HEK293 (cell line): Measurements from ENCODE around the gene ZNF408.

Source experiments
- REST ChIP-seq: fragments of 450-650 bp; formaldehyde crosslinking; IDR thresholded peaks from 2 replicates; pipeline ENCODE4 v1.5.1; 2016; ENCODE audit warnings: missing biosample characterization, missing genetic modification characterization
- ZNF214 ChIP-seq: fragments of 450-650 bp; formaldehyde crosslinking; IDR thresholded peaks from 2 replicates; pipeline ENCODE4 v1.5.1; 2017; ENCODE audit warnings: missing biosample characterization, mild to moderate bottlenecking, missing genetic modification characterization, borderline replicate concordance
- ZNF623 ChIP-seq: fragments of 450-650 bp; formaldehyde crosslinking; IDR thresholded peaks from 2 replicates; pipeline ENCODE4 v1.5.1; 2016; ENCODE audit warnings: missing biosample characterization, missing genetic modification characterization
- ZNF843 ChIP-seq: fragments of 450-650 bp; formaldehyde crosslinking; IDR thresholded peaks from 2 replicates; pipeline ENCODE4 v1.5.1; 2016; ENCODE audit warnings: missing biosample characterization, missing genetic modification characterization
- TF ChIP-seq, protein P1 (sequence below): fragments of 450-650 bp; formaldehyde crosslinking; IDR thresholded peaks from 2 replicates; pipeline ENCODE4 v1.5.1; 2016; ENCODE audit warnings: missing biosample characterization, missing genetic modification characterization

GRCh38 chr11:46677991-46678740, 22.7 kb upstream of the ZNF408 start:
- TF ChIP-seq, protein P1, sequence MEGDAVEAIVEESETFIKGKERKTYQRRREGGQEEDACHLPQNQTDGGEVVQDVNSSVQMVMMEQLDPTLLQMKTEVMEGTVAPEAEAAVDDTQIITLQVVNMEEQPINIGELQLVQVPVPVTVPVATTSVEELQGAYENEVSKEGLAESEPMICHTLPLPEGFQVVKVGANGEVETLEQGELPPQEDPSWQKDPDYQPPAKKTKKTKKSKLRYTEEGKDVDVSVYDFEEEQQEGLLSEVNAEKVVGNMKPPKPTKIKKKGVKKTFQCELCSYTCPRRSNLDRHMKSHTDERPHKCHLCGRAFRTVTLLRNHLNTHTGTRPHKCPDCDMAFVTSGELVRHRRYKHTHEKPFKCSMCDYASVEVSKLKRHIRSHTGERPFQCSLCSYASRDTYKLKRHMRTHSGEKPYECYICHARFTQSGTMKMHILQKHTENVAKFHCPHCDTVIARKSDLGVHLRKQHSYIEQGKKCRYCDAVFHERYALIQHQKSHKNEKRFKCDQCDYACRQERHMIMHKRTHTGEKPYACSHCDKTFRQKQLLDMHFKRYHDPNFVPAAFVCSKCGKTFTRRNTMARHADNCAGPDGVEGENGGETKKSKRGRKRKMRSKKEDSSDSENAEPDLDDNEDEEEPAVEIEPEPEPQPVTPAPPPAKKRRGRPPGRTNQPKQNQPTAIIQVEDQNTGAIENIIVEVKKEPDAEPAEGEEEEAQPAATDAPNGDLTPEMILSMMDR (tag by site-specific recombination): no peak
- no peak for TF ChIP-seq ZNF214 (tag by site-specific recombination)
- TF ChIP-seq REST (tag by site-specific recombination): no peak
- no peak for TF ChIP-seq ZNF623 (tag by site-specific recombination)
- TF ChIP-seq ZNF843: no peak
